Upper lobe of right lung (tissue), 1 donor: Measurements from ENCODE around the gene AFG1L. TPM values are rescaled to one million over a fixed set of nuclear protein-coding genes. Genes with fewer than 3 reads are reported as not detected.

Experiments used
- ATAC-seq: fragments of 200-7000 bp; cut with Tn5 transposase; one replicate; pipeline ENCODE4 v1.9.1; 2020; ENCODE audit warnings: mild to moderate bottlenecking, moderate library complexity
- DNase-seq: peaks from one replicate; pipeline ENCODE4 v3.0.0-alpha.2; 2020
- H3K27ac ChIP-seq: fragments of 200-600 bp; one replicate; pipeline ENCODE4 v1.8.0; 2022
- H3K27me3 ChIP-seq: fragments of 200-600 bp; one replicate; pipeline ENCODE4 v1.8.0; 2022; ENCODE audit warnings: mild to moderate bottlenecking
- H3K36me3 ChIP-seq: fragments of 200-600 bp; one replicate; pipeline ENCODE4 v1.8.0; 2022
- H3K4me1 ChIP-seq: fragments of 200-600 bp; one replicate; pipeline ENCODE4 v1.8.0; 2022
- H3K4me3 ChIP-seq: fragments of 200-600 bp; one replicate; pipeline ENCODE4 v1.8.0; 2022; ENCODE audit warnings: mild to moderate bottlenecking
- H3K9me3 ChIP-seq: fragments of 200-600 bp; one replicate; pipeline ENCODE4 v1.8.0; 2022
- intact Hi-C: fragments of 100-400 bp; cut with DNase I; formaldehyde crosslinking; loops from one replicate; pipeline ENCODE4 v1.11.0; 2022
- total RNA-seq: library from RNA; stranded (reverse); fragmentation: NEBNext Ultra II Directional; extraction: Animal tissue kit (Norgen Biotek cat#: 25700); gene quantifications from one replicate; pipeline ENCODE4 v1.2.1, GENCODE V29; 2021
- TF ChIP-seq, protein P1 (sequence below): fragments of 200-600 bp; IDR thresholded peaks from one replicate; pipeline ENCODE4 v1.8.0; 2022; ENCODE audit warnings: antibody characterized with exemption
- donor health status: DM: no; HTN: yes; CAD: no; lungs with severe emphysema.

AFG1L gene
- total RNA-seq, 1 donor from 2014 or later: 7.7 TPM

DNA sequence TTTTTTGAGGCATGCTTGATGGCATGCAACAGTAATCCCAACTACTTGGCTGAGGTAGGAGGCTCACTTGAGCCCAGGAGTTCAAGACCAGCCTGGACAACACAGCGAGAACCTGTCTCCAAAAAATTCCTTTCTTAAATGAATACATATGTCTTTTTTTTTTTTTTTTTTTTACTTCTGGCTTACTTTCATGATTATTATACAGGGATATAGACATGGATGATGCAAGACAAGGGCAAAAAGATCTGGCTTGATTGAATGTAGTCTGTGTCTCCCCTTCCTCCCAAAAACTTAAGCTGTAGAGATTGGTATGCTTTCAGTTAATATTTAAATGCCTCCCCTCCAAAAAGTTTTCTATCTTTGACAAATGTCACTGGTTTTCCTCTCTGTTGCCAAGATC, 41.6 kb upstream of the AFG1L start:
- Histone ChIP-seq H3K9me3 (no peaks in the 10 kb centered on the region), H3K4me3 (no peak overlapping the region), H3K36me3 (no peaks in the 10 kb centered on the region), H3K27me3 (no peaks in the 10 kb centered on the region), H3K27ac (no peak overlapping the region), H3K4me1 (peaks cover 12% of the 10 kb centered on the region)
- TF ChIP-seq, protein P1, sequence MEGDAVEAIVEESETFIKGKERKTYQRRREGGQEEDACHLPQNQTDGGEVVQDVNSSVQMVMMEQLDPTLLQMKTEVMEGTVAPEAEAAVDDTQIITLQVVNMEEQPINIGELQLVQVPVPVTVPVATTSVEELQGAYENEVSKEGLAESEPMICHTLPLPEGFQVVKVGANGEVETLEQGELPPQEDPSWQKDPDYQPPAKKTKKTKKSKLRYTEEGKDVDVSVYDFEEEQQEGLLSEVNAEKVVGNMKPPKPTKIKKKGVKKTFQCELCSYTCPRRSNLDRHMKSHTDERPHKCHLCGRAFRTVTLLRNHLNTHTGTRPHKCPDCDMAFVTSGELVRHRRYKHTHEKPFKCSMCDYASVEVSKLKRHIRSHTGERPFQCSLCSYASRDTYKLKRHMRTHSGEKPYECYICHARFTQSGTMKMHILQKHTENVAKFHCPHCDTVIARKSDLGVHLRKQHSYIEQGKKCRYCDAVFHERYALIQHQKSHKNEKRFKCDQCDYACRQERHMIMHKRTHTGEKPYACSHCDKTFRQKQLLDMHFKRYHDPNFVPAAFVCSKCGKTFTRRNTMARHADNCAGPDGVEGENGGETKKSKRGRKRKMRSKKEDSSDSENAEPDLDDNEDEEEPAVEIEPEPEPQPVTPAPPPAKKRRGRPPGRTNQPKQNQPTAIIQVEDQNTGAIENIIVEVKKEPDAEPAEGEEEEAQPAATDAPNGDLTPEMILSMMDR: no peak
- intact Hi-C loops: no loop called here
- no peak for DNase-seq
- ATAC-seq: no peak

GRCh38 chr6:108254433-108255410, 40.1 kb upstream of the AFG1L start:
- TF ChIP-seq, protein P1: no peak
- intact Hi-C loops: no loop called here
- no peak overlapping the region for H3K4me3 ChIP-seq
- no peaks in the 10 kb centered on the region for H3K9me3 ChIP-seq
- no peaks in the 10 kb centered on the region for H3K27me3 ChIP-seq
- no peaks in the 10 kb centered on the region for H3K36me3 ChIP-seq
- no peak for DNase-seq
- H3K27ac ChIP-seq: no peak overlapping the region
- peak; percentile 66 for ATAC-seq
- H3K4me1 ChIP-seq: peaks cover 22% of the 10 kb centered on the region

- no peaks in the 10 kb centered on the region for H3K27me3 ChIP-seq
- H3K9me3 ChIP-seq: no peaks in the 10 kb centered on the region
- ATAC-seq (peak; percentile 1), DNase-seq (peak; percentile 63)
- no peaks in the 10 kb centered on the region for H3K36me3 ChIP-seq
- peak overlapping the region; percentile 89 for H3K27ac ChIP-seq
- TF ChIP-seq, protein P1: no peak
- peaks cover 15% of the 10 kb centered on the region for H3K4me1 ChIP-seq
- peak overlapping the region; percentile 77 for H3K4me3 ChIP-seq
- intact Hi-C loops: no loop called here
Measured at GRCh38 chr6:108260126-108260808, 34.6 kb upstream of the AFG1L start.

GRCh38 chr6:108260809-108261569, 33.9 kb upstream of the AFG1L start, which contains the start of gene SNX3:
SNX3 (minus strand) TSS chr6:108261040; CDS start chr6:108260921, 119 bp downstream.
- Histone ChIP-seq H3K27me3 (no peaks in the 10 kb centered on the region), H3K9me3 (no peaks in the 10 kb centered on the region), H3K4me3 (peak within 1 kb of the TSS; percentile 77), H3K4me1 (peaks cover 15% of the 10 kb centered on the region), H3K36me3 (no peaks in the 10 kb centered on the region), H3K27ac (peak within 1 kb of the TSS; percentile 89)
- DNase-seq (peak; percentile 99), ATAC-seq (peak; percentile 98)
- TF ChIP-seq, protein P1: no peak
- intact Hi-C loops: no loop called here

DNA sequence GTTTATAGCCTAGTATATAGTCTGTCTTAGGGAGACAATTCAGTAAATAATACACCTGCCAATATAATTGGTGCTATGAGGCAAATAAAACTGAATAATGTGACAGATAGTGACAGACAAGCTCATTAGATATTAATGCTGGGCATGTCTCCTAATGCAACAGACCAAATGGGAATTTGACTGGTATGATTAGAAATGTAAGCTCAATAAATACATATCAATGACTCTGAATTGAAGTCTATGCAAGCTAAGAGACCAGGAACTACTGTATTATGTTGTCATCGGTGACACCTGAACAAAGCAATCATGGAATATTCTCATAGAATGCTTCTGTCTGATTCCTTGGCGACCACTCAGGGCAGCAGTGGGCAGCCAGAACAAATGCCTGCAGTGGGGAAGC, 31.5 kb upstream of the AFG1L start:
- intact Hi-C loops: no loop called here
- Histone ChIP-seq H3K27ac (no peak overlapping the region), H3K4me1 (peaks cover 10% of the 10 kb centered on the region), H3K36me3 (no peaks in the 10 kb centered on the region), H3K4me3 (no peak overlapping the region), H3K9me3 (no peaks in the 10 kb centered on the region), H3K27me3 (no peaks in the 10 kb centered on the region)
- ATAC-seq: no peak
- TF ChIP-seq, protein P1: no peak
- DNase-seq: no peak
